Chondrocyte (in vitro differentiated cells): Measurements from ENCODE around the gene TCL1A. TPM values are rescaled to one million over a fixed set of nuclear protein-coding genes. Genes with fewer than 3 reads are reported as not detected.

Experiments used
- DNase-seq: peaks from one replicate; pipeline ENCODE4 v3.0.0; 2021; ENCODE audit warnings: mixed read lengths, low spot score
- H3K27ac Mint-ChIP-seq: one replicate; pipeline ENCODE4 v1.8.0; 2021; ENCODE audit warnings: mild to moderate bottlenecking, moderate library complexity, mixed read lengths; ENCODE audit not compliant: unreplicated experiment
- H3K27me3 Mint-ChIP-seq: 2 replicates; pipeline ENCODE4 v1.8.0; 2021; ENCODE audit warnings: low read depth, mixed read lengths
- H3K36me3 Mint-ChIP-seq: 2 replicates; pipeline ENCODE4 v1.8.0; 2021; ENCODE audit warnings: low read depth, mixed read lengths
- H3K4me1 Mint-ChIP-seq: 2 replicates; pipeline ENCODE4 v1.8.0; 2021; ENCODE audit warnings: low read depth, mild to moderate bottlenecking, mixed read lengths
- H3K4me3 Mint-ChIP-seq: one replicate; pipeline ENCODE4 v1.8.0; 2021; ENCODE audit warnings: mild to moderate bottlenecking, moderate library complexity, mixed read lengths; ENCODE audit not compliant: unreplicated experiment
- H3K9me3 Mint-ChIP-seq: 2 replicates; pipeline ENCODE4 v1.8.0; 2021; ENCODE audit warnings: low read depth, mixed read lengths
- total RNA-seq: library from RNA; stranded (reverse); gene quantifications from 3 replicates; pipeline ENCODE4 v1.2.1, GENCODE V29; 2021
- TF ChIP-seq, protein P1 (sequence below): fragments of 200-600 bp; sonication (generic); IDR thresholded peaks from 2 replicates; pipeline ENCODE4 v1.5.0; 2021; ENCODE audit warnings: antibody characterized with exemption, mild to moderate bottlenecking, moderate library complexity

Gene TCL1A
- total RNA-seq, 1 donor from 2014 or later, result not detected

DNA sequence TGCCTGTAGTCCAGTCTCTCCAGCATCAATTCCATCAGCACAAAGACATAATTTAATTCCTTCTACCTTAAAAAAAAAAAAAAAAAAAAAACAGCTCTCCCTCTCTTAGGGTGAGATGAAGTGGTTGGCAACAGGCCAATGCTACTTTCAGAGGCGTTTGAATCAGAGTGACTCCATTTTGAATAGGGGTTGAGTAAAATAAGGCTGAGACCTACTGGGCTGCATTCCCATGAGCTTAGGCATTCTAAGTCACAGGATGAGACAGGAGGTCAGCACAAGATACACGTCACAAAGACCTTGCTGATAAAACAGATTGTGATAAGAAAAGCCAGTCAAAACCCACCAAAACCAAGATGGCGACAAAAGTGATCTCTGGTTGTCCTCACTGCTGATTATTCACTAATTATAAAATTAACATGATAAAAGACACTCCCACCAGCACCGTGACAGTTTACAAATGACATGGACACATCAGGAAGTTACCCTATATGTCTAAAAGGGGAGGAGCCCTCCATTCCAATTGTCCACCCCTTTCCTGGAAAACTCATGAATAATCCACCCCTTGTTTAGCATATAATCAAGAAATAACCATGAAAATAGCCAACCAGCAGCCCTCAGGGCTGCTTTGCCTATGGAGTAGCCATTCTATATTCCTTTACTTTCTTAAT lies 34.6 kb downstream of the TCL1A start:
- DNase-seq, result no peak
- Mint-ChIP-seq H3K27me3 (peaks cover 15% of the 10 kb centered on the region), H3K4me3 (no peak overlapping the region), H3K27ac (no peak overlapping the region), H3K4me1 (no peaks in the 10 kb centered on the region), H3K9me3 (no peaks in the 10 kb centered on the region), H3K36me3 (no peaks in the 10 kb centered on the region)
- TF ChIP-seq, protein P1, sequence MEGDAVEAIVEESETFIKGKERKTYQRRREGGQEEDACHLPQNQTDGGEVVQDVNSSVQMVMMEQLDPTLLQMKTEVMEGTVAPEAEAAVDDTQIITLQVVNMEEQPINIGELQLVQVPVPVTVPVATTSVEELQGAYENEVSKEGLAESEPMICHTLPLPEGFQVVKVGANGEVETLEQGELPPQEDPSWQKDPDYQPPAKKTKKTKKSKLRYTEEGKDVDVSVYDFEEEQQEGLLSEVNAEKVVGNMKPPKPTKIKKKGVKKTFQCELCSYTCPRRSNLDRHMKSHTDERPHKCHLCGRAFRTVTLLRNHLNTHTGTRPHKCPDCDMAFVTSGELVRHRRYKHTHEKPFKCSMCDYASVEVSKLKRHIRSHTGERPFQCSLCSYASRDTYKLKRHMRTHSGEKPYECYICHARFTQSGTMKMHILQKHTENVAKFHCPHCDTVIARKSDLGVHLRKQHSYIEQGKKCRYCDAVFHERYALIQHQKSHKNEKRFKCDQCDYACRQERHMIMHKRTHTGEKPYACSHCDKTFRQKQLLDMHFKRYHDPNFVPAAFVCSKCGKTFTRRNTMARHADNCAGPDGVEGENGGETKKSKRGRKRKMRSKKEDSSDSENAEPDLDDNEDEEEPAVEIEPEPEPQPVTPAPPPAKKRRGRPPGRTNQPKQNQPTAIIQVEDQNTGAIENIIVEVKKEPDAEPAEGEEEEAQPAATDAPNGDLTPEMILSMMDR, result no peak

DNA sequence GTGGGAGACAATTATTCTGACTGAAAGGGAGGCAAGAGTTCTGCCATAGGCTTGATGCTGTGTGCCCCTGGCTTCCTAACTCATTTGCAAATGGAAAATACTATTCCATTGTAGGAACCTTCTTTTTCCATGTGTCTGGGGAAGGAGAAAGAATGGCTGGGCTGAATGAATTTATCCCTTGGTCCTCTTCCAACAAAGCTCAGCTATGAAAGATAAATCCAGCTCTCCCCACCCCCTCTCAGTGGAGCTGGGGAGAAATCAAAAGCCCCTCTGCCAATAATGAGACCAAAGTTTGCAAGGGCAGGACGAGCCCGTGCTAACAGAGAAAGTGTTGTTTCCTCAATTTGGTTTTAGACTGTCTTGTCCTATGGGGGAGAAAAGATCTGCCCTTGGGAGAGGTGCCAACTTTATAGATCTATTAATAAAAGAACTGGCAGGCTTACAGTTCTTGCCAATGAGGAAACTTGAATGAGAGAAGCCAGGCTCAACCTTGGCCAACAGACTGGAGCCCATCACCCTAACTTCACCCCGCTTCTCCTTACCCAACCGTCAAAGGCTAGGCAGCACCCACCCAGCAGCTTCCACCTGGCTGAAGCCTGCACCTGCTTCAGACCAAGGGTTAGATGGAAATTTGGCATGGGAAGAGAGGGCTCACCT lies 36.6 kb downstream of the TCL1A start:
- Mint-ChIP-seq H3K4me1 (no peaks in the 10 kb centered on the region), H3K36me3 (no peaks in the 10 kb centered on the region), H3K27me3 (peaks cover 17% of the 10 kb centered on the region), H3K4me3 (no peak overlapping the region), H3K27ac (no peak overlapping the region), H3K9me3 (no peaks in the 10 kb centered on the region)
- TF ChIP-seq, protein P1, result no peak
- no peak for DNase-seq

DNA sequence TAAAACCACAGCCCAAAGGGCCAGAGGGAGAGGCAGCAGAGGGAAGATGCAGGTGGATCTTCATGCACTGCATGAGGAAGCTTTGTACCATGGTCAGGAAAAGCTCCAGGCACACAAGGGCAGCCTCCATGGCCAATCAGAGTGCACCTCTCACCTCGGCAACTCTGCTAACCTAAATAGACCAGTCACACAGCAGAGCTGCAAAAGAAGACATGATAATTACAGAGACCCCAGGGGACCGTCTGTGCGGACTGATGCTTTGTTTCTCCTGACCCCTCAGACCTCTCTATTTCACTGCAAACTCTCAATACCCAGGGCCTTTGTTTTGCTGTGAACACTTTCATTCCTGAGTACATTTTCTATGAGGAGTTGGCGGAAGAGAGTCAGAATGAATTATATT lies 38.4 kb downstream of the TCL1A start:
- H3K4me3 Mint-ChIP-seq, result no peak overlapping the region
- no peaks in the 10 kb centered on the region for H3K36me3 Mint-ChIP-seq
- no peak for DNase-seq
- peaks cover 21% of the 10 kb centered on the region for H3K27me3 Mint-ChIP-seq
- H3K4me1 Mint-ChIP-seq, result no peaks in the 10 kb centered on the region
- TF ChIP-seq, protein P1, result no peak
- H3K27ac Mint-ChIP-seq, result no peak overlapping the region
- H3K9me3 Mint-ChIP-seq, result no peaks in the 10 kb centered on the region

DNA sequence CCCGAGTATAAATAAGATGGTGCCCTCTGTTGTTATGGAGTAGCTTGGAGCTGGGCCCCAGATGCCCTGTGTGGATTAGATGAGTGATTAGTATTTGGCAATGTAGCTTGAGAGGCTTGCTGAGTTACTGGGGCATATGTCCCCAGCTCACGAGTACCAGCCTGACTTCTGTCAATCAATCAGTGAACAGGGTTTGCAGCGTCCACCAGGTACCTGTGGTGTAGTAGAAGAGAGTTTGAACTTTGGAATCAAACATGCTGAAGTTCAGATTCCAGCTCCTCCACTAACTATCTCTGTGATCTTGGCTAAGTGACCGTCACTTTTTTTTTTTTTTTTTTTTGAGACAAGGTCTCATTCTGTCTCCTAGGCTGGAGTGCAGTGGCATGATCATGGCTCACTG lies 39.3 kb downstream of the TCL1A start:
- Mint-ChIP-seq H3K4me3 (no peak overlapping the region), H3K9me3 (no peaks in the 10 kb centered on the region), H3K27ac (no peak overlapping the region), H3K4me1 (no peaks in the 10 kb centered on the region), H3K36me3 (no peaks in the 10 kb centered on the region), H3K27me3 (peaks cover 20% of the 10 kb centered on the region)
- TF ChIP-seq, protein P1, result no peak
- no peak for DNase-seq

DNA sequence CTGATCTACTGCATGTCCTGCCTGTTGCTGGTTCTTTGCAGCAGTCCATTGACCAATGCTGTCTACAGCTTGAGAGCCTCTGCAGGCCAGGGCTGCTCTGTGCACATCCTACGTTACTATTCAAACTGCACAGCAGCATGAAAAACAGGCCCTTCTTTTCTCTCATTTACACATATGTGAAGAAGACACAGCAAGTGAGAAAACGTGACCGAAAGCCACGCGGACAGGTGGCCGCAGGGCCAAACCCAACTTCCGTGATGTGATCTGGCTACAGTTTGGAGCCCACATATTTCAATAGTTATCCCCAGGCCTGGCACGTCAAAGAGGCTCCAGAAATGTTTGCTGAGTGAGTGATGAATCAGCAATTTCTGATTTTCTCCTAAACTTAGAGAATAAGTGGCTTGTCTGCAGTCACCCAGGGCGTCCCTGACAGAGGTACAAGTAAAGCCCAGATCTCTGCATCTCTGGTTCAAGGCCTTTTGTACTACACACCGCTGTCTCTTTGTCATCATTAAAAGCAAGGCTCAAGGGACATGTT lies 45.6 kb downstream of the TCL1A start:
- DNase-seq, result no peak
- no peaks in the 10 kb centered on the region for H3K36me3 Mint-ChIP-seq
- H3K4me1 Mint-ChIP-seq, result no peaks in the 10 kb centered on the region
- H3K4me3 Mint-ChIP-seq, result no peak overlapping the region
- H3K27me3 Mint-ChIP-seq, result peaks cover 12% of the 10 kb centered on the region
- TF ChIP-seq, protein P1, result no peak
- no peak overlapping the region for H3K27ac Mint-ChIP-seq
- H3K9me3 Mint-ChIP-seq, result no peaks in the 10 kb centered on the region
